B cell (primary cell): ENCODE measurements around the gene KCTD13. TPM values are rescaled to one million over a fixed set of nuclear protein-coding genes. Genes with fewer than 3 reads are reported as not detected.

ENCODE experiments used
- ATAC-seq: fragments of 200-7000 bp; cut with Tn5 transposase; one replicate; pipeline ENCODE4 v1.10.0; 2021; ENCODE audit warnings: low read depth, mild to moderate bottlenecking, moderate number of reproducible peaks, moderate library complexity
- CTCF ChIA-PET: fragments of 350-600 bp; sonication (Branson Sonifier 250); formaldehyde crosslinking; loops from one replicate; lab custom pipeline; 2021; ENCODE audit warnings: antibody characterized with exemption, inconsistent platforms; lab: Charles Lee
- POLR2A ChIA-PET: fragments of 350-600 bp; sonication (Branson Sonifier 250); formaldehyde crosslinking; loops from one replicate; lab custom pipeline; 2021; ENCODE audit warnings: antibody characterized with exemption; lab: Charles Lee
- DNase-seq: peaks from one replicate; pipeline ENCODE4 v3.0.0; 2013
- H2AFZ ChIP-seq: 2 replicates; pipeline ENCODE4 v1.6.1; 2012; ENCODE audit warnings: mild to moderate bottlenecking, low read depth, low read length; ENCODE audit not compliant: insufficient read depth, poor library complexity, severe bottlenecking
- H3K27ac ChIP-seq, 2 donors: 1 replicate in 1 of 2; 2 replicates in 1 of 2; pipeline ENCODE4 v1.5.1; 2012 to 2013; ENCODE audit warnings: low read length in 2 of 2, mild to moderate bottlenecking in 2 of 2, moderate library complexity in 1 of 2
- H3K27me3 ChIP-seq, 4 experiments: fragments of 200-600 bp in 1 of 4; sonication (generic) in 1 of 4; replicated peaks in 1 of 4; 1 replicate in 2 of 4; 2 replicates in 2 of 4; pipeline versions ENCODE4 v1.6.1 to v1.7.0; 2013 to 2016; ENCODE audit warnings: low read length in 3 of 4, mild to moderate bottlenecking in 2 of 4, mixed read lengths in 1 of 4, moderate library complexity in 1 of 4; ENCODE audit not compliant: insufficient read depth in 4 of 4, control insufficient read depth in 3 of 4; ENCODE audit errors: control extremely low read depth in 1 of 4
- H3K36me3 ChIP-seq, 2 experiments: replicated peaks in 1 of 2; 1 replicate in 1 of 2; 2 replicates in 1 of 2; pipeline versions ENCODE4 v1.6.1 to v1.7.1; 2013; ENCODE audit warnings: low read length in 1 of 2; ENCODE audit not compliant: insufficient read depth in 2 of 2, control insufficient read depth in 1 of 2; ENCODE audit errors: control extremely low read depth in 1 of 2, extremely low read depth in 1 of 2
- H3K4me1 ChIP-seq, 2 donors: fragments of 200-600 bp in 1 of 2; sonication (generic) in 1 of 2; 1 replicate in 1 of 2; 2 replicates in 1 of 2; pipeline versions ENCODE4 v1.5.1 to v1.6.1; 2013 to 2017; ENCODE audit warnings: low read length in 2 of 2; ENCODE audit not compliant: control insufficient read depth in 2 of 2, insufficient read depth in 2 of 2
- H3K4me2 ChIP-seq: replicated peaks from 2 replicates; pipeline ENCODE3; 2012; ENCODE audit warnings: mild to moderate bottlenecking, low read depth, low read length; ENCODE audit not compliant: poor library complexity, severe bottlenecking
- H3K4me3 ChIP-seq, 5 experiments: fragments of 200-600 bp in 1 of 5; sonication (generic) in 1 of 5; 1 replicate in 3 of 5; 2 replicates in 2 of 5; pipeline versions ENCODE4 v1.5.1 to v1.7.0; 2011 to 2016; ENCODE audit warnings: low read length in 4 of 5, mild to moderate bottlenecking in 4 of 5, low read depth in 2 of 5, control low read depth in 1 of 5, moderate library complexity in 1 of 5; ENCODE audit not compliant: insufficient read depth in 1 of 5; ENCODE audit errors: control extremely low read depth in 1 of 5, extremely low read depth in 1 of 5
- H3K79me2 ChIP-seq: fragments of 200-600 bp; sonication (generic); one replicate; pipeline ENCODE4 v1.6.0; 2016; ENCODE audit warnings: low read length; ENCODE audit not compliant: control insufficient read depth, insufficient read depth
- H3K9ac ChIP-seq: fragments of 200-600 bp; sonication (generic); 2 replicates; pipeline ENCODE4 v1.6.1; 2017; ENCODE audit warnings: mild to moderate bottlenecking, low read length, moderate library complexity
- H3K9me3 ChIP-seq, 3 donors: one replicate each; pipeline versions ENCODE4 v1.6.1 to v1.7.1; 2013; ENCODE audit warnings: low read length in 2 of 3; ENCODE audit not compliant: control insufficient read depth in 2 of 3, insufficient read depth in 1 of 3; ENCODE audit errors: control extremely low read depth in 1 of 3
- H4K20me1 ChIP-seq: 2 replicates; pipeline ENCODE4 v1.6.0; 2012; ENCODE audit warnings: mild to moderate bottlenecking, low read length; ENCODE audit not compliant: insufficient read depth, control insufficient read depth, poor library complexity, severe bottlenecking
- H3K27ac Mint-ChIP-seq: one replicate; pipeline ENCODE4 v1.8.0; 2021; ENCODE audit warnings: mixed read lengths
- H3K27me3 Mint-ChIP-seq: one replicate; pipeline ENCODE4 v1.8.0; 2021; ENCODE audit warnings: mixed read lengths
- H3K4me1 Mint-ChIP-seq: one replicate; pipeline ENCODE4 v1.8.0; 2021; ENCODE audit warnings: mixed read lengths
- H3K4me3 Mint-ChIP-seq: one replicate; pipeline ENCODE4 v1.8.0; 2021; ENCODE audit warnings: mixed read lengths
- H3K9me3 Mint-ChIP-seq: one replicate; pipeline ENCODE4 v1.8.0; 2022; ENCODE audit warnings: mixed read lengths; ENCODE audit not compliant: insufficient read depth
- EZH2 ChIP-seq: IDR thresholded peaks from 2 replicates; pipeline ENCODE4 v1.6.1; 2012; ENCODE audit warnings: borderline replicate concordance, low read depth, mild to moderate bottlenecking, moderate library complexity, low read length; ENCODE audit not compliant: insufficient read depth, poor library complexity, severe bottlenecking
- WGBS: methylation state at CpG from one replicate; pipeline ENCODE4 v1.1.5; 2013; ENCODE audit warnings: missing lambda C conversion rate; ENCODE audit not compliant: insufficient coverage; 5-methylcytosine and 5-hydroxymethylcytosine counted together
- intact Hi-C: fragments of 100-400 bp; cut with micrococcal nuclease; formaldehyde crosslinking; loops from one replicate; pipeline ENCODE4 v1.10.0; 2022
- polyA plus RNA-seq: library from polyadenylated mRNA; depleted of rRNA; stranded (reverse); fragments of >200 nt; gene quantifications from 2 replicates; pipeline ENCODE4 v1.2.3, GENCODE V29; 2012
- total RNA-seq, 2 donors: library from RNA; stranded (reverse); fragments of 120-200 nt in 1 of 2; gene quantifications; 1 replicate in 1 of 2; 2 replicates in 1 of 2; pipeline versions ENCODE4 v1.2.3 to v1.2.4, GENCODE V29; 2013 to 2022
- TF ChIP-seq, protein P1 (sequence below): fragments of 200-600 bp; IDR thresholded peaks from one replicate; pipeline ENCODE4 v1.8.0; 2022; ENCODE audit warnings: antibody characterized with exemption, mild to moderate bottlenecking

KCTD13 gene
- total and polyA plus RNA-seq, 2 donors (not counting 1 experiment from before 2014, with no cell fraction given), result 61.5 to 74.3 TPM

DNA sequence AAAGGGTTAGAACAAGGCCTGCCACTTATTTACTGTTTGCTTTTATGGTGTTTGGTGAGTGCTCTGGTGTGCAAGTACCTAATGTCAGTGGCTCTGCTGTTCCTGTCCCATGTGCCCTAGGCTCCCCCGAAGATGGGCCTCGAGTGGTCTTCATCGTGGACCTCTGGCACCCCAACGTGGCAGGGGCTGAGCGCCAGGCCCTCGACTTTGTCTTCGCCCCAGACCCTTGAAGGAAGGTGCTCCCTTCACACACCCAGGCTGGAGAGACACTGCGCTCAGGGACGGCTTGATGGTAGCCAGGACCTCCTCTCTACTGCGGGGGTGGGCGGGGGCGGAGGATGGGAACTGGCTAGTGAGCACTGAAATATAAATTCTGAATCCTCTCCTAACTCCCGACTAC lies 20.4 kb downstream of the KCTD13 start:
- no peak overlapping the region for H3K9ac ChIP-seq
- CTCF ChIA-PET, result no interaction called here

DNA sequence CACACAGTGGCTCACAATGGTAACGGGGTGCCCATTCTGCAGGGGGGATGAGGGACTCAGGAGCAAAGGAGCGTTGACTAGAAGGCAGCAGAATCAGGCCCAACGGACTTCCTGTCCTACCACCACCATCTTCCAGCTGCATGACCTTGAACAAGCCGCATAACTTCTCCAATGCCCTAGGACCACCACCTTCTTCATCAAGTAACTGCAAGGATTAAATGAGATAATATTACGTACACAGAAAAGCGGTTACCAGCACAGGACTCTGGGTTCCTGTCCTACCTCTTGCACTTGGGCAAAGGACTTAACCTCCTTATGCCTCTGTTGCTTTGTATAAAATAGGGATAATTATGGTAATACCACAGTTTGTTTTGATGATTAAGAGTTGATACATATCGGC lies 21.1 kb downstream of the KCTD13 start:
- Histone ChIP-seq H3K4me3 (no peak overlapping the region), H2AFZ (no peak overlapping the region), H3K27ac (no peak overlapping the region), H3K4me2 (no peak overlapping the region), H3K79me2 (no peaks in the 10 kb centered on the region), H3K36me3 (peaks cover 0 to 2% of the 10 kb centered on the region in 2 experiments), H3K4me1 (peaks cover 5 to 7% of the 10 kb centered on the region in 2 donors), H3K9ac (no peak overlapping the region), H3K9me3 (no peaks in the 10 kb centered on the region), H3K27me3 (peaks cover 0 to 11% (median 5%) of the 10 kb centered on the region in 4 experiments), H4K20me1 (no peaks in the 10 kb centered on the region)
- Mint-ChIP-seq H3K27ac (no peak overlapping the region), H3K27me3 (peaks cover 8% of the 10 kb centered on the region), H3K9me3 (no peaks in the 10 kb centered on the region), H3K4me3 (no peak overlapping the region), H3K4me1 (peaks cover 5% of the 10 kb centered on the region)
- CTCF ChIA-PET, result no interaction called here
- intact Hi-C loops, result loop anchor here (10.0 kb wide), 1 partner anchor 210 kb away; no protein-coding TSS in a partner anchor
- no peak for ATAC-seq
- POLR2A ChIA-PET, result interaction anchor here (0.7 kb wide), 1 partner anchor 12 kb away, joined by 9 read pairs; no protein-coding TSS in a partner anchor
- TF ChIP-seq, protein P1, sequence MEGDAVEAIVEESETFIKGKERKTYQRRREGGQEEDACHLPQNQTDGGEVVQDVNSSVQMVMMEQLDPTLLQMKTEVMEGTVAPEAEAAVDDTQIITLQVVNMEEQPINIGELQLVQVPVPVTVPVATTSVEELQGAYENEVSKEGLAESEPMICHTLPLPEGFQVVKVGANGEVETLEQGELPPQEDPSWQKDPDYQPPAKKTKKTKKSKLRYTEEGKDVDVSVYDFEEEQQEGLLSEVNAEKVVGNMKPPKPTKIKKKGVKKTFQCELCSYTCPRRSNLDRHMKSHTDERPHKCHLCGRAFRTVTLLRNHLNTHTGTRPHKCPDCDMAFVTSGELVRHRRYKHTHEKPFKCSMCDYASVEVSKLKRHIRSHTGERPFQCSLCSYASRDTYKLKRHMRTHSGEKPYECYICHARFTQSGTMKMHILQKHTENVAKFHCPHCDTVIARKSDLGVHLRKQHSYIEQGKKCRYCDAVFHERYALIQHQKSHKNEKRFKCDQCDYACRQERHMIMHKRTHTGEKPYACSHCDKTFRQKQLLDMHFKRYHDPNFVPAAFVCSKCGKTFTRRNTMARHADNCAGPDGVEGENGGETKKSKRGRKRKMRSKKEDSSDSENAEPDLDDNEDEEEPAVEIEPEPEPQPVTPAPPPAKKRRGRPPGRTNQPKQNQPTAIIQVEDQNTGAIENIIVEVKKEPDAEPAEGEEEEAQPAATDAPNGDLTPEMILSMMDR, result no peak
- 100% methylated on average over 1 of the region's 7 CpGs for WGBS
- DNase-seq, result no peak

More for the DNA sequence above, 20.4 kb downstream of the KCTD13 start:
- Histone ChIP-seq H3K36me3 (peaks cover 0 to 2% of the 10 kb centered on the region in 2 experiments), H4K20me1 (no peaks in the 10 kb centered on the region), H3K4me1 (peaks cover 1 to 2% of the 10 kb centered on the region in 2 donors), H3K27me3 (peaks cover 0 to 6% (median 3%) of the 10 kb centered on the region in 4 experiments), H2AFZ (no peak overlapping the region), H3K9me3 (no peaks in the 10 kb centered on the region), H3K4me3 (no peak overlapping the region), H3K79me2 (no peaks in the 10 kb centered on the region), H3K4me2 (no peak overlapping the region), H3K27ac (no peak overlapping the region)
- no peak for ATAC-seq
- intact Hi-C loops, result loop anchor here (10.0 kb wide), 1 partner anchor 211 kb away; no protein-coding TSS in a partner anchor
- H3K27me3 Mint-ChIP-seq, result peaks cover 5% of the 10 kb centered on the region
- no peak for DNase-seq
- TF ChIP-seq, protein P1, result no peak
- no peak for TF ChIP-seq EZH2
- H3K4me3 Mint-ChIP-seq, result no peak overlapping the region
- H3K4me1 Mint-ChIP-seq, result peaks cover 3% of the 10 kb centered on the region
- no peaks in the 10 kb centered on the region for H3K9me3 Mint-ChIP-seq
- H3K27ac Mint-ChIP-seq, result no peak overlapping the region
- 94% methylated on average over 7 of the region's 13 CpGs for WGBS
- POLR2A ChIA-PET, result interaction anchor here (0.7 kb wide), 1 partner anchor 11 kb away, joined by 9 read pairs; no protein-coding TSS in a partner anchor
